Measurements from ENCODE around the gene PDGFA.

The PDGFA gene

GRCh38 chr7:500521-501420, 18.9 kb downstream of the PDGFA start:
- no peak for DNase-seq

DNA sequence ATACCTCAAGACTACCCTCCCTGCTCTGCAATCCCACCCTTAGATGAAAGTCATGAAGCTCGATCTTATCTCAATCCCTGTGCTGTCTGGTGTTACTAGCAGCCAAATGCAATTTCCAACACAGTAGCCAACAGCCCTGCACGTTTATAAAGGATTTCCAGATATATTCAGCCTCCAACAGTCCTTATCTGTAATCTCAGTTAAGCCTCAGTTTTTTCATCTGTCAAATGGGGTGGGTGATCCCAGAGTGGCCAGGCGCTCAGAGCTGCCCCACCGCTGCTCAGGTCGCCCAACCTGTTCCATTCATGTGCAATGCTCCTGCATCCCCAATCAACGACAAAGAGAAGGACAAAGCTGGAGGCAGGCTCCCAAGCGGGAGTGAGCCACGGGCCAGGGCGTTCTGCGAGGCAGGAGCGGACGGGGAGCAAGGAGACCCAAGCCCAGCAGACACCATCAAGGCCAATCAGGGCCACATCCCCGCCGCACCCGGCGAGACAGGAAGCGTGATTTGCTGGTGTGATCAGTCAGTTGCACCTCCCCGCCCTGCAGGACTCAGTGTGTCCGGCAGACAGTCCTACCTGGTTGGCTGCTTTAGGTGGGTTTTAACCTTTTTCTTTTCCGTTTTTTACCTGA, 19.7 kb downstream of the PDGFA start:
- no peak for DNase-seq

- no peak for DNase-seq
Observed at GRCh38 chr7:498678-499641, 20.7 kb downstream of the PDGFA start.

DNA sequence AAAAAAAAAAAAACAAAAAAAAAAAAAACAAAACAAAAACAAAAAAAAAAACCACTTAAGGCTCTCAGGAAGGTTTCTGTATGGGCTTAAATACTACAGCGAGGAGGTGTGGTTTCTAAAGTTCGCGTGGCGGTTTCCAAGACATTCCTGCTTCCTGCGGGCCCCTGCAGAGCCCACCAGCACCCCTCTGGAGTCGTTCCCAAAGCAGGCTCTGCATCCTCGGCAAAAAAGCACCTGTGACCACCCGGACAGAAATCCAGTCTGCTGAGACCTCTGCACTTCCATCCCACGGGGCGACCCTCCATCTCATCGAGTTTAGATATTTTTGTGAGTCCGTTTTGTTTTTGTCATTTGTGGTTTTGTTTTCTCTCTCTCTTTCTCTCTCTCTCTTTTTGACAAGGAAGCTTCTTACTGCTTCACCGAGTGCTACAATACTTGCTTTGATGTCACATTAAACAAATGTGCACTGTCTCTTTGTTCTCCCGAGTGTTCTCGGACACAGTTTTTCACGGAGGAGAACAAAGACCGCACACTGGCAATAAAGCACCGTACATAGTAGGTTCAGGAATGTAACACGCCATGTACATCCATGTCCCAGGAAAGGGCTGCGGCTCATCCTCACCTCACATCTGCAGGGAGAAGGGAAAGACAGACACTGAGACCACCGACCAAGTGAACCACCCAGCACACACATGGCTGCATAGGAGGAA, 21.5 kb downstream of the PDGFA start:
- DNase-seq, result no peak

- DNase-seq, result no peak
Observed at GRCh38 chr7:497346-497745, 22.3 kb downstream of the PDGFA start.

DNA sequence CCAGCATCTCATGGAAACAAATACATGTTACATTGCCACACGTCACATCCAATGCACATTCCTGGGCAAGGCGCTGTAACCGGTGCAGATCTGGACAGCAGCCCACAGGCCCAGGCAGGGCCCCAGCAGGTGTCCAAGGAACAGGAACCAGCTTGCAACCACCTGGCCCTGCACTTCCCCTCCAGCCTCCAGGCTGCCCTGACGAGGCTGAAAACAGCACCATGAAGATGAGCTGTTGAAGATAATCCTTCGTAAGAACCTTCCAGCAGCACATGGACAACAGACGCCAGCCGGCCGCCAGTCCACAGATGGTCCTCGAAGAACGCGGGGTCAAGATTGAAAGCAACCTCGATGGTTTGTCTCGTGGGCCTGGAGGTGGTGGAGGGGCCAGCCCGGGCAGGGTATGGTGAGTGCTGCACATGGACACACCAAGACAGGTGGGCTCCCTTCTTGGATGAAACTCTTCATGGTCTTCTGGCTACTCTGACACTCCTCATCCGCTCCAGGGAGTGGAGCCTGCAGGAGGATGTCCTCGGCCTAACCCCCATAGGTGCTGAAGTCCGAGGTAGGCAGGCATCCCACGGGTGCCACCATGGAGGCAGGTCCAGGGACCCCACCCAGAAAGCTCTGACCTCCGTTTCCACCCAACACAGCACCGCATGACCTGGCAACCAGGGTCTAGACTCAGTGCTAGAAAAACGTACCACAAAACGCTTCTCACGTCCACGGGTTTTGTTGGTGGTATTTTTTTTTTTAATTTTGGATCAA, 22.9 kb downstream of the PDGFA start:
- DNase-seq, result no peak

- no peak for DNase-seq
Observed at GRCh38 chr7:495761-496321, 23.8 kb downstream of the PDGFA start.

DNA sequence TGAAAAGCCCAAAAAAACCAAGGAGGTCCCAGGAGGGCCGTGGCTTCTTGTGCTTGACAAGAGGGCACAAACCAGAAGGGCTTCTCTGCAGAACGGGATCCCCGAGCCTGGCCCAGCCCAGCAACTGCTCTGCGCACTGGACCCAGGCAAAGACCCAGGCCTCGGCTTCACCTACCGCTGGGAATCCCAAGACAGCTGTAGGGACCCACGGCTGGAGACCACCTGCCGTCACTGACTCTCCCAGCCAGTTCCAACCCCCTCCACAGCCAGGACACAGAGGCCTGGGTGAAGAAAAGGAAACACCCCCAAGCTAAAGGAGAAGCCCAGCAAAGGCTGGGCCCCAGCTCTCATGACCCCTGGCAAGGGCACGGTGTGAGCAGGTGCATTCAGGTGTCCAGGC, 24.3 kb downstream of the PDGFA start:
- no peak for DNase-seq

GRCh38 chr7:494906-495305, 24.7 kb downstream of the PDGFA start:
- no peak for DNase-seq

DNA sequence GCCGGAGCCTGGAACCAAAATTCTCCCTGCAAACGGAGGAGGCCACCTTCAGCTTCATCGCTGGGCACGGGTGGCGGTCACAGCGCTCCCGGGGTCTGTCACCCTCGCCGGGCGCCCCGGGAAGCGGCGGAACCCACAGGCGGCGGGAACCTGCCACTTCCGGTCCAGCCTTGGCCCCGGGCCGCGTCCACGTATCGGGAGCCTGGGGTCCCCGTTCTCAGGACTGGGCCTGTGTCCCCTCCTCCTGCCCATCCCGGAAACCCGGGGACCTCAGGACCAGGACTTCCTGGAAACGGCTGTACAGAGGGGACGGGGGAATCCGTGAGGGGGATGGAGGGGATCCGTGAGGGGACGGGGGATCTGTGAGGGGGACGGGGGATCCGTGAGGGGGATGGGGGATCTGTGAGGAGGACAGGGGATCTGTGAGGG, 25.4 kb downstream of the PDGFA start:
- DNase-seq, result no peak

DNA sequence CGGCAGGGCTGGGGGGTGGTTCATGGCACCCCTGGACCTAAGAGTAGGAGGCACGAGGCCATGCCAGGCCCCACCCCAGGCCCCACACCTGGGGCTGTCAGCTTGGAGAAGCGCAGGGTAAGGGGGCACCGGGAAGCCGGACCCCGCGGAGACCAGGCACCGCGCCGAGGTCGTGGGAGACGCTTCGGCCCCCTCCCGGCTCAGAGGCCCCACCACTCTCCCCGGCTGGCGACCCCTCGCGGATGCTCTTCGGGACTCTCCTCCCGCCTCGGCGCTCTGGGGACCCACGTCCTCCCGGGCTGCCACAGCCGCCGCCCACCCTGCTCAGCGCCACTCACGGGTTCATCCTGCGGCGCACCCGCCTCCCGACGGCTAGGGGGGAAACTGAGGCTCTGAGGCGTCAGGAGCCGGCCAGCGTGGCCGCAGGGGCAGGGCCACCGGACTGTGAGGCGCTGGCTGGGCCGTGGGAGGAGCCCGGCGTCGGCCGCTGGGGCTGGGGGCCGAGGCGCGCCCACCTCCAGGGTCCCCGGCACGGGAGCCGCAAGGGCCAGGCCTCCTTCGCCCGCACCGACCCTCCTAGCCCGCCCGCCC, 25.9 kb downstream of the PDGFA start:
- DNase-seq, result no peak

- DNase-seq, result no peak
Observed at GRCh38 chr7:492714-493065, 27.0 kb downstream of the PDGFA start.

- DNase-seq, result no peak
Observed at GRCh38 chr7:491958-492713, 27.5 kb downstream of the PDGFA start.

- DNase-seq, result no peak
Observed at GRCh38 chr7:491292-491957, 28.2 kb downstream of the PDGFA start.

DNA sequence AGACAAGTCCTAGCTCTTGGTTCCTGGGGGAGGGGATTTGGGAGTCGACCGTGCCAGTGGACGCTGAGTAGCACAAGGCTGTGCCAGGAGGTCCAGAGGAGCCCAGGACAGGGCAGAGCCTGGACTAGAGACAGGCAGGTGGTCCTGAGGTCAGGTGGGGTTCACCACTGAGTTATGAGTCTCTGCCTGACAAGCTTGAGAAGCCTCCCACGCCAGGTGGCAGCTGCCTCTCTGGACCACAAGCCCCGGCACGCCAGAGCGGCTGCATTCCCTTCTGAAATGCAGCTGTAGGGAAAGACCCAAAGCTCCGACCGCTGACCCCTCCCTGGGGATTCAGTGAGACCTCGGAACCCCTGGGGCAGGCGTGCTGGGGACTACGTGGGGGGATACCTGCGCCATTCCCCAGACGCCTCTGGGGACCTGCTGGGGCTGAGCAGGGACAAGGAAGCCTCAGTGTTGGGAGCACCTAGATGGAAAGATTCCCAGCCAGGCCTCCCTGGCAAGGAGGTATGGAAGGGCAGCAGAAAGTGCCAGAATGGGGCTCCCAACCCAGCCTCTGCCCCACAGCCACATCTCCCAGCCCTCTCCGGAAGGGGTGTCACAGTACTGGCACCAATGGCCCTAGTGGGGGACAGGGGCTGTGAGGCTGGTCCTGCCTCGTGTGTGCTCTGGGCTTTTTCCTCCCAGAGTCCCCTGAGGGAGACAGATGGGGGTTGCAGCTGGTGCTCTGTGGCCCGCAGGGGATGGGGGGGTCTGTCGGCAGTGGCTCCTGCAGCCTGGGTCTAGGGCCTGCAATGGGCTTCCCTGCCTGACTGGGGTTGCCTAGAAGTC, 29.0 kb downstream of the PDGFA start:
- no peak for DNase-seq

DNA sequence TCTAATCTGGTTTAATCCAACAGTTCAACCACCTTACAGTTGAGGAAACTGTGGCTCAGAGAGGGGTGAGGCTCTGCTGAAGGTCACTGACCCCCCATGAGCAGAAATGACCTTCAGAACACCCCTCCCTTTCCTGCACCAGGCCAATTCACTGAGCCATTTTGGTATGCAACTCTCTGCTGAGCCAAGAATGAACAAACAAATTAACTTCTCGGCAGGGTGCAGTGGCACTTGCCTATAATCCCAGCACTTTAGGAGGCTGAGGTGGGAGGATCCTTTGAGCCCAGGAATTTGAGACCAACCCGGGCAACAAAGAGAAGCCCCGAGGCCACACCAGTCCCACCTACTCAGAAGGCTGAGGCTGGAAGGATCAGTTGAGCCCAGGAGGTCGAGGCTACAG, 29.8 kb downstream of the PDGFA start:
- no peak for DNase-seq

- DNase-seq, result no peak
Observed at GRCh38 chr7:486216-486743, 33.4 kb downstream of the PDGFA start.
